Neural cell (in vitro differentiated cells): Measurements from ENCODE around the gene HIGD2B.

Experiments
- CTCF ChIP-seq: fragments of 450-650 bp; IDR thresholded peaks from 2 replicates; pipeline ENCODE4 v1.5.1; 2014; ENCODE audit warnings: antibody characterized with exemption, mild to moderate bottlenecking, moderate library complexity; ENCODE audit not compliant: poor library complexity, severe bottlenecking
- EP300 ChIP-seq: fragments of 450-650 bp; conservative IDR thresholded peaks from 2 replicates; pipeline ENCODE4 v1.6.1; 2014; ENCODE audit warnings: antibody characterized with exemption, mild to moderate bottlenecking, moderate library complexity; ENCODE audit not compliant: poor library complexity, severe bottlenecking
- REST ChIP-seq: IDR thresholded peaks from 2 replicates; pipeline ENCODE4 v1.6.1; 2012; ENCODE audit warnings: borderline replicate concordance
- SMC3 ChIP-seq: fragments of 450-650 bp; conservative IDR thresholded peaks from 2 replicates; pipeline ENCODE4 v1.6.1; 2014; ENCODE audit warnings: antibody characterized with exemption, mild to moderate bottlenecking, moderate library complexity; ENCODE audit not compliant: poor library complexity

- TF ChIP-seq CTCF, result no peak
- TF ChIP-seq EP300, result no peak
- TF ChIP-seq SMC3, result no peak
- no peak for TF ChIP-seq REST
These were observed 13.0 kb upstream of the HIGD2B start for GRCh38 chr15:72698938-72699337.
